ENCODE measurements around the gene FBXL14. TPM values are rescaled to one million over a fixed set of nuclear protein-coding genes. Genes with fewer than 3 reads are reported as not detected.

The FBXL14 gene
- 11.0 TPM for total RNA-seq (2013)
- polyA plus RNA-seq (1 to 10 TPM; 6.2 to 9.8 (median 7.2) TPM), polyA minus RNA-seq (22.0 and 31.4 TPM in 2 replicates), total RNA-seq (4.4 to 21.7 (median 8.3) reads per million in 11 experiments)

DNA sequence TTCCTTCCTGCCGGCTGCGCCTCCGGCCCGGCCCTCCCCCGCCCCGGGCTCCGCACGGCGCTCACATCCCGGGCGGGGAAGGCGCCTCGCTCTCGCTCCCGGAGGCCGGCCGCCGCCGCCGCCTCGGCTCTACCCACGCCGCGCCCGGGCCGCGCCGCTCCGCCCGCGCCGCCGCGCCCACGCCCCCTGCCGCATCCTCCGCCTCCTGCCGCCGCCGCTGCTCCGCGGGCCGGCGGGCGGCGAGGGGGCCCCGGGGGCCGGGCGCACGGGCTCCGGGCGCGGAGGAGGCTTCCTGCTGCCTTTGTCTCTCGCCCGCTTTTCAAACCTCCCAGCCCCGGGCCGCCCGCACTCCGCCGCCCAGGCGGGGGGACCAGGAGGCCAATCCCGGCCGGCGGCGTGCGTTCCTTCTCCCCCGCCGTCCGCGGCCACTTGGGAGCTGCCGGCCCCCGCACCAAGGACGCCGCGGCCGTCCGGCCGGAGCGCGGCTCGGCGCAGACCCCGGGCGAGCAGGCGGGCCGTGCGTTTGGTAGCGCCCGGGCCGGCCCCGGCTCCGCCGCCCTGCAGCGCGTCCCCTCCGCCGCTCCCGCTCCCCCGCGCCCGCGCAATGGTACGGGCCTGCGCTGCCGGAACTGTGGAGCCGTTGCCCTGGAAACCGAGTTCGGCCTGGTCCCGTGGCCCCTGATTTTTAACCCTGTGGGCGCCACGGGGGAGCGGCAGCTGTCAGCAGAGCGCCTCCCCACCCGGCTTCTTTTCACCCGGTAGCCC lies at the start of gene FBXL14:
Gene FBXL14 (minus strand): TSS at position 321 of the 765 bp plus-strand sequence. CDS start 515 bp downstream, outside the sequence.
- Histone ChIP-seq H3K9me3 (replicated peaks in 1 of 2; ENCODE audit: control insufficient read depth in 1 of 2, insufficient read depth in 1 of 2, low read length in 2 of 2) (no peaks in the 10 kb centered on the region), H3K4me2 (replicated peaks; ENCODE audit: extremely low read depth, low read length, poor library complexity, severe bottlenecking) (peak within 1 kb of the TSS; percentile 99), H3K4me3 (replicated peaks in 1 of 3; ENCODE audit: low read depth in 2 of 3, low read length in 3 of 3) (peak within 1 kb of the TSS; percentile 58 to 94 (median 83)), H2AFZ (ENCODE audit: insufficient read depth, low read depth, low read length, poor library complexity, severe bottlenecking) (peak within 1 kb of the TSS; percentile 85), H3K79me2 (ENCODE audit: insufficient read depth, low read length) (peaks cover 42% of the 10 kb centered on the region), H3K27ac (ENCODE audit: low read depth in 1 of 2, low read length in 2 of 2) (peak within 1 kb of the TSS; percentile 68 to 74), H3K27me3 (ENCODE audit: control insufficient read depth in 2 of 2, insufficient read depth in 2 of 2, low read length in 2 of 2) (no peaks in the 10 kb centered on the region), H3K4me1 (ENCODE audit: control insufficient read depth in 1 of 2, insufficient read depth in 2 of 2, low read length in 2 of 2) (peaks cover 37 to 51% of the 10 kb centered on the region in 2 donors), H3K9ac (ENCODE audit: insufficient read depth, low read length, poor library complexity, severe bottlenecking) (peak within 1 kb of the TSS; percentile 78), H4K20me1 (ENCODE audit: insufficient read depth, low read length) (peaks cover 44% of the 10 kb centered on the region), H3K36me3 (replicated peaks in 1 of 2; ENCODE audit: control insufficient read depth in 1 of 2, insufficient read depth in 2 of 2, low read length in 2 of 2) (peaks cover 0 to 6% of the 10 kb centered on the region in 2 donors)
- intact Hi-C loops (cut with micrococcal nuclease): no loop called here
- WGBS (ENCODE audit: insufficient coverage): under 1% methylated on average over 115 of the region's 115 CpGs
- TF ChIP-seq CTCF (IDR thresholded peaks at IDR 0.05): no peak
- peak within 1 kb of the TSS; percentile 92 to 97 for H3K4me3 Mint-ChIP-seq
- DNase-seq: peak; percentile 72 to 75 (median 75)
- H3K27ac Mint-ChIP-seq: peak within 1 kb of the TSS; percentile 90 to 94 (median 92)
- peaks cover 50% of the 10 kb centered on the region for H3K4me1 Mint-ChIP-seq
- no peaks in the 10 kb centered on the region for H3K9me3 Mint-ChIP-seq
- H3K27me3 Mint-ChIP-seq (ENCODE audit: low read depth in 3 of 3): peaks cover 0 to 4% (median 0%) of the 10 kb centered on the region in 3 donors
- peaks cover 7 to 10% of the 10 kb centered on the region in 2 donors for H3K36me3 Mint-ChIP-seq

DNA sequence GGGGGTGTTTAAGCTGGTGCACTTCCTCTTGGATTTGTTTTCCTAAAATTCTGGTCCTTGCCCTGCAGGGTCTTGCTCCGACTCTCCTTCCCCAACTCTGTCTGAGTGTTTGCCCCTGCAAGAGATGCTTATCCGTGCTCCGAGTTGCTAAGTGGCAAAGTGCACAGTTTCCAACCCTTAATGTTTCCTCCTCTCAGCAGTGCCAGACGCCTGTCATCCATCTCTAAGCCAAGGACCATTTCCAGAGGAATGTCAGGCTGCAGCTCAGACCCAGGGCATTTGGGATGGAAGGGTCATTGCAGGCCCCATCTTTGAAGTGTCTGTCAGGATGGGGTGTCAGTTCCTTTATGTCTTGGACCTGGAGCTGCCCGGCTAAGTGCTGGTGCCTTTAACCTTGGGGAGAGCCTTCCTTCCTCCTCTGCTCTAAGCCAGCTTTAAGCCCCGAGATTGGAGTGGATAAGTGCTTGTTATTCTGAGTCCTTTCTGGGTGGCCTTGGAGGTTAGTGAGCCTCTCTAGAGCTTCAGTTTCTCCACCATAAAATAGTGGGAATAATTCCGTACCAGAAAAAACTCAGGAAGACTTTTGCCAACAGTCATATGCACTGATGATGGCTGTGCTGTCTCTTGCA lies 49.6 kb upstream of the FBXL14 start:
- Histone ChIP-seq H3K9ac (ENCODE audit: insufficient read depth, low read length, poor library complexity, severe bottlenecking) (no peak overlapping the region), H3K4me1 (ENCODE audit: control insufficient read depth in 1 of 2, insufficient read depth in 2 of 2, low read length in 2 of 2) (peaks cover 10 to 16% of the 10 kb centered on the region in 2 donors), H3K79me2 (ENCODE audit: insufficient read depth, low read length) (no peaks in the 10 kb centered on the region), H2AFZ (ENCODE audit: insufficient read depth, low read depth, low read length, poor library complexity, severe bottlenecking) (no peak overlapping the region), H3K4me2 (replicated peaks; ENCODE audit: extremely low read depth, low read length, poor library complexity, severe bottlenecking) (no peak overlapping the region), H3K4me3 (replicated peaks in 1 of 3; ENCODE audit: low read depth in 2 of 3, low read length in 3 of 3) (no peak overlapping the region), H4K20me1 (ENCODE audit: insufficient read depth, low read length) (no peaks in the 10 kb centered on the region), H3K27ac (ENCODE audit: low read depth in 1 of 2, low read length in 2 of 2) (no peak overlapping the region), H3K27me3 (ENCODE audit: control insufficient read depth in 2 of 2, insufficient read depth in 2 of 2, low read length in 2 of 2) (no peaks in the 10 kb centered on the region), H3K36me3 (replicated peaks in 1 of 2; ENCODE audit: control insufficient read depth in 1 of 2, insufficient read depth in 2 of 2, low read length in 2 of 2) (no peaks in the 10 kb centered on the region), H3K9me3 (replicated peaks in 1 of 2; ENCODE audit: control insufficient read depth in 1 of 2, insufficient read depth in 1 of 2, low read length in 2 of 2) (no peaks in the 10 kb centered on the region)
- H3K9me3 Mint-ChIP-seq: peaks cover 0 to 2% (median 0%) of the 10 kb centered on the region in 7 donors
- H3K36me3 Mint-ChIP-seq: peaks cover 37 to 38% of the 10 kb centered on the region in 2 donors
- H3K4me3 Mint-ChIP-seq: no peak overlapping the region
- no peak overlapping the region for H3K27ac Mint-ChIP-seq
- H3K4me1 Mint-ChIP-seq: peaks cover 20% of the 10 kb centered on the region
- peaks cover 0 to 2% (median 1%) of the 10 kb centered on the region in 3 donors for H3K27me3 Mint-ChIP-seq (ENCODE audit: low read depth in 3 of 3)
- DNase-seq: no peak
- intact Hi-C loops (cut with micrococcal nuclease): no loop called here
- TF ChIP-seq CTCF (IDR thresholded peaks at IDR 0.05): no peak
- WGBS (ENCODE audit: insufficient coverage): 100% methylated on average over 4 of the region's 7 CpGs

All from CD14-positive monocyte (primary cell).